ENCODE results near the gene BPIFB3. TPM values are rescaled to one million over a fixed set of nuclear protein-coding genes. Genes with fewer than 3 reads are reported as not detected.

Gene BPIFB3
- total and polyA plus RNA-seq, 2 of the 4 experiments (the other 2 are of a cell fraction), result not detected

- ChIA-PET CTCF (no interaction called here), POLR2A (ENCODE audit: unreplicated experiment) (no interaction called here)
- H3K9me3 ChIP-seq (ENCODE audit: control insufficient read depth, insufficient read depth, low read length), result no peaks in the 10 kb centered on the region
- H3K4me3 ChIP-seq (ENCODE audit: insufficient read depth, low read depth, low read length), result no peak overlapping the region
- intact Hi-C loops (cut with micrococcal nuclease), result no loop called here
- BruUV-seq (replicated peaks), result no TSS peak
- no peaks in the 10 kb centered on the region for H3K4me1 ChIP-seq (ENCODE audit: control insufficient read depth, insufficient read depth, low read length)
- no peaks in the 10 kb centered on the region for H3K79me1 ChIP-seq (ENCODE audit: low read depth in 1 of 2, low read length in 2 of 2)
- no peak overlapping the region for H3K56ac ChIP-seq (ENCODE audit: extremely low read depth, insufficient read depth, low read length)
- dilution Hi-C loops (cut with HindIII; ENCODE audit: low sequenced_read_pairs, unreplicated experiment), result no loop called here
- no peak overlapping the region for H2BK15ac ChIP-seq (ENCODE audit: low read depth, low read length)
- no peak overlapping the region for H2BK120ac ChIP-seq (ENCODE audit: low read depth, low read length)
- H3K18ac ChIP-seq (ENCODE audit: low read depth, low read length), result no peak overlapping the region
- H3K14ac ChIP-seq (replicated peaks; ENCODE audit: low read depth, low read length), result no peak overlapping the region
- ATAC-seq (ENCODE audit: low read depth) (no peak), DNase-seq (no peak)
- H3K9me1 ChIP-seq (ENCODE audit: insufficient read depth, low read length), result no peaks in the 10 kb centered on the region
- no peaks in the 10 kb centered on the region for H4K20me1 ChIP-seq (ENCODE audit: insufficient read depth, low read length)
- no peaks in the 10 kb centered on the region for H3K36me3 ChIP-seq (ENCODE audit: control insufficient read depth, insufficient read depth, low read length)
- H2BK5ac ChIP-seq (ENCODE audit: low read depth, low read length, poor library complexity, severe bottlenecking), result no peak overlapping the region
- no peak overlapping the region for H4K91ac ChIP-seq (ENCODE audit: insufficient read depth, low read depth, low read length)
- H4K5ac ChIP-seq (ENCODE audit: low read depth, low read length), result no peak overlapping the region
- no peak overlapping the region for H2BK20ac ChIP-seq (ENCODE audit: low read depth, low read length)
- H3K23ac ChIP-seq (ENCODE audit: low read depth, low read length), result no peak overlapping the region
- no peak for TF ChIP-seq CEBPB (IDR thresholded peaks at IDR 0.05; ENCODE audit: low read depth, low read length)
- no peak for TF ChIP-seq RCOR1 (IDR thresholded peaks at IDR 0.05; ENCODE audit: insufficient replicate concordance, low read length)
- no peak for TF ChIP-seq POLR2A (IDR thresholded peaks at IDR 0.05; ENCODE audit: low read depth, low read length)
- no peak for TF ChIP-seq MAFK (IDR thresholded peaks at IDR 0.05; ENCODE audit: low read depth, low read length)
- no peak for TF ChIP-seq RFX5 (IDR thresholded peaks at IDR 0.05; ENCODE audit: low read depth, low read length)
- TF ChIP-seq NFE2L2 (IDR thresholded peaks at IDR 0.05; ENCODE audit: low read depth, low read length), result no peak
- TF ChIP-seq ELK1 (IDR thresholded peaks at IDR 0.05; ENCODE audit: borderline replicate concordance, low read depth, low read length), result no peak
- no peak for TF ChIP-seq BHLHE40 (IDR thresholded peaks at IDR 0.05; ENCODE audit: low read depth, low read length)
- no peak for TF ChIP-seq CTCF (conservative IDR thresholded peaks at IDR 0.05; ENCODE audit: low read depth, low read length)
- TF ChIP-seq CHD1 (IDR thresholded peaks at IDR 0.05; ENCODE audit: low read depth, low read length), result no peak
- no peak for TF ChIP-seq FOS (IDR thresholded peaks at IDR 0.05; ENCODE audit: low read depth, low read length)
- no peak for TF ChIP-seq MAZ (IDR thresholded peaks at IDR 0.05; ENCODE audit: borderline replicate concordance, low read depth, low read length)
- TF ChIP-seq RAD21 (IDR thresholded peaks at IDR 0.05; ENCODE audit: low read length), result no peak
- no peak for TF ChIP-seq MXI1 (IDR thresholded peaks at IDR 0.05; ENCODE audit: borderline replicate concordance, low read depth, low read length)
- TF ChIP-seq USF2 (IDR thresholded peaks at IDR 0.05; ENCODE audit: low read depth, low read length), result no peak
- TF ChIP-seq SMC3 (IDR thresholded peaks at IDR 0.05; ENCODE audit: low read depth, low read length), result no peak
- no peak overlapping the region for H2AK5ac ChIP-seq (ENCODE audit: low read depth, low read length)
- H3K9ac ChIP-seq (ENCODE audit: low read depth, low read length), result no peak overlapping the region
- H2AK9ac ChIP-seq (replicated peaks; ENCODE audit: low read depth, low read length, poor library complexity), result no peak overlapping the region
- H4K8ac ChIP-seq (ENCODE audit: low read depth in 2 of 2, low read length in 2 of 2), result no peak overlapping the region
- WGBS, 2 experiments (ENCODE audit: extremely low coverage in 2 of 2, insufficient read length in 1 of 2), result 60% methylated on average over 1 of the region's 3 CpGs; no CpG with 5 or more reads in 1 of the 2 experiments
- H3K4me2 ChIP-seq (ENCODE audit: low read depth, low read length), result no peak overlapping the region
- in situ Hi-C loops (cut with MboI; ENCODE audit: low sequenced_read_pairs), result no loop called here
- no peak overlapping the region for H2AFZ ChIP-seq (replicated peaks; ENCODE audit: low read length, poor library complexity)
- H3K27ac ChIP-seq (ENCODE audit: insufficient read depth, low read length), result no peak overlapping the region
- H3K27me3 ChIP-seq (ENCODE audit: control insufficient read depth, insufficient read depth, low read length), result no peaks in the 10 kb centered on the region; the same call in none of the 2 replicates
- no peak overlapping the region for H3K4ac ChIP-seq (ENCODE audit: low read depth, low read length)
Observed at GRCh38 chr20:33092361-33092760, 38.7 kb downstream of the BPIFB3 start.

Measured in IMR-90 (cell line).